Fibroblast of peridontal ligament (primary cell): ENCODE data around the gene ASS1.

ENCODE experiments used
- DNase-seq: peaks from one replicate; pipeline ENCODE4 v3.0.0-alpha.2; 2010; ENCODE audit errors: extremely low read depth

The ASS1 gene

GRCh38 chr9:130454096-130454811, 9.5 kb downstream of the ASS1 start:
- no peak for DNase-seq

- DNase-seq, result no peak
Observed at GRCh38 chr9:130454812-130455325, 10.1 kb downstream of the ASS1 start.

- DNase-seq, result no peak
Observed at GRCh38 chr9:130458027-130458803, 13.5 kb downstream of the ASS1 start.

- no peak for DNase-seq
Observed at GRCh38 chr9:130458804-130459067, 14.0 kb downstream of the ASS1 start.

GRCh38 chr9:130459151-130459550, 14.4 kb downstream of the ASS1 start:
- no peak for DNase-seq

- no peak for DNase-seq
Observed at GRCh38 chr9:130459941-130460669, 15.3 kb downstream of the ASS1 start.

GRCh38 chr9:130461218-130461630, 16.5 kb downstream of the ASS1 start:
- peak; percentile 18 for DNase-seq

- DNase-seq, result no peak
Observed at GRCh38 chr9:130461731-130462130, 17.0 kb downstream of the ASS1 start.

GRCh38 chr9:130462685-130463540, 18.2 kb downstream of the ASS1 start:
- DNase-seq, result no peak

GRCh38 chr9:130463763-130464745, 19.3 kb downstream of the ASS1 start:
- no peak for DNase-seq

GRCh38 chr9:130465383-130466096, 20.8 kb downstream of the ASS1 start:
- no peak for DNase-seq

GRCh38 chr9:130466537-130467217, 21.9 kb downstream of the ASS1 start:
- DNase-seq, result no peak

GRCh38 chr9:130467316-130467715, 22.6 kb downstream of the ASS1 start:
- no peak for DNase-seq

- no peak for DNase-seq
Observed at GRCh38 chr9:130468566-130468965, 23.8 kb downstream of the ASS1 start.

GRCh38 chr9:130470269-130470668, 25.5 kb downstream of the ASS1 start:
- DNase-seq, result no peak

GRCh38 chr9:130470950-130471349, 26.2 kb downstream of the ASS1 start:
- DNase-seq, result no peak

- no peak for DNase-seq
Observed at GRCh38 chr9:130471411-130472183, 26.8 kb downstream of the ASS1 start.

- DNase-seq, result no peak
Observed at GRCh38 chr9:130472184-130472705, 27.5 kb downstream of the ASS1 start.
